ENCODE measurements around the gene OR6J1. TPM values are rescaled to one million over a fixed set of nuclear protein-coding genes. Genes with fewer than 3 reads are reported as not detected.
"Not testable (repeated sequence)": the region's sequence is repeated elsewhere in the genome, so short reads cannot be mapped to it uniquely, and the experiment has no call there.

OR6J1 gene
- total and polyA plus RNA-seq, 2 donors (not counting 3 experiments of a cell fraction or from before 2014, with no cell fraction given) = not detected

DNA sequence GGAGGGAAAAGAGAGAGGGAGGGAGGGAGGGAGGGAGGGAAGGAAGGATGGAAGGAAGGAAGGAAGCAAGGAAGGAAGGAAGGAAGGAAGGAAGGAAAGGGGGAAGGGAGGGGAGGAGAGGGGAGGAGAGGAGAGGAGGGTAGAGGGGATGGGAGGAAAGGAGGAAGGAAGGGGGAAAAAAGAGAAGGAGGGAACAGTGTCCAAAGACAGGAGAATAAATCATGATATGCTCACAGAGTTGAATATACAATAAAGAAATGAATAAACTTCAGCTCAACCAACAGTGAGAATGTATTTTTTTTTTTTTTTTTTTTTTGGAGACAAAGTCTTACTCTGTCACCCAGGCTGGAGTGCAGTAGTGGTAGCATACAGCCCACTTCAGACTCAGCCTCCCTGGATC, 4.0 kb downstream of the OR6J1 start:
- intact Hi-C loops (cut with micrococcal nuclease) (no loop called here), dilution Hi-C loops (cut with MboI; ENCODE audit: extremely low pct_ligation_motif_present, low sequenced_read_pairs) (no loop called here)
- no peak overlapping the region for H3K27ac ChIP-seq (ENCODE audit: insufficient read depth, low read depth, low read length)
- no peak overlapping the region for H3K4me2 ChIP-seq (ENCODE audit: insufficient read depth, low read length)
- H3K9me3 ChIP-seq (replicated peaks; ENCODE audit: control insufficient read depth, insufficient read depth, low read length) = no peaks in the 10 kb centered on the region
- POLR2A ChIA-PET = no interaction called here
- H3K27me3 ChIP-seq (ENCODE audit: control insufficient read depth in 2 of 2, insufficient read depth in 2 of 2, low read length in 2 of 2) = no peaks in the 10 kb centered on the region
- H3K4me1 ChIP-seq (ENCODE audit: control insufficient read depth, extremely low read depth, insufficient read depth, low read length) = no peaks in the 10 kb centered on the region
- TF ChIP-seq MYC (IDR thresholded peaks at IDR 0.05; ENCODE audit: low read depth, low read length) (no peak), FOS (IDR thresholded peaks at IDR 0.05; ENCODE audit: borderline replicate concordance, insufficient read depth, low read length) (no peak), JUN (IDR thresholded peaks at IDR 0.05; ENCODE audit: borderline replicate concordance, insufficient read depth, insufficient read length, low read depth) (no peak), GATA2 (IDR thresholded peaks at IDR 0.05; ENCODE audit: insufficient read depth, insufficient read length, low read depth, low read length) (no peak)
- TF ChIP-seq, protein P1, sequence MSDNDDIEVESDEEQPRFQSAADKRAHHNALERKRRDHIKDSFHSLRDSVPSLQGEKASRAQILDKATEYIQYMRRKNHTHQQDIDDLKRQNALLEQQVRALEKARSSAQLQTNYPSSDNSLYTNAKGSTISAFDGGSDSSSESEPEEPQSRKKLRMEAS (IDR thresholded peaks at IDR 0.05; ENCODE audit: insufficient read depth, insufficient read length) = no peak
- TF ChIP-seq, protein P2, sequence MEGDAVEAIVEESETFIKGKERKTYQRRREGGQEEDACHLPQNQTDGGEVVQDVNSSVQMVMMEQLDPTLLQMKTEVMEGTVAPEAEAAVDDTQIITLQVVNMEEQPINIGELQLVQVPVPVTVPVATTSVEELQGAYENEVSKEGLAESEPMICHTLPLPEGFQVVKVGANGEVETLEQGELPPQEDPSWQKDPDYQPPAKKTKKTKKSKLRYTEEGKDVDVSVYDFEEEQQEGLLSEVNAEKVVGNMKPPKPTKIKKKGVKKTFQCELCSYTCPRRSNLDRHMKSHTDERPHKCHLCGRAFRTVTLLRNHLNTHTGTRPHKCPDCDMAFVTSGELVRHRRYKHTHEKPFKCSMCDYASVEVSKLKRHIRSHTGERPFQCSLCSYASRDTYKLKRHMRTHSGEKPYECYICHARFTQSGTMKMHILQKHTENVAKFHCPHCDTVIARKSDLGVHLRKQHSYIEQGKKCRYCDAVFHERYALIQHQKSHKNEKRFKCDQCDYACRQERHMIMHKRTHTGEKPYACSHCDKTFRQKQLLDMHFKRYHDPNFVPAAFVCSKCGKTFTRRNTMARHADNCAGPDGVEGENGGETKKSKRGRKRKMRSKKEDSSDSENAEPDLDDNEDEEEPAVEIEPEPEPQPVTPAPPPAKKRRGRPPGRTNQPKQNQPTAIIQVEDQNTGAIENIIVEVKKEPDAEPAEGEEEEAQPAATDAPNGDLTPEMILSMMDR (IDR thresholded peaks at IDR 0.05; ENCODE audit: extremely low read depth in 1 of 2, insufficient read depth in 1 of 2, low read depth in 1 of 2, low read length in 2 of 2) = no peak
- H4K20me1 ChIP-seq (replicated peaks; ENCODE audit: control insufficient read depth, extremely low read depth, insufficient read depth, low read length) = no peaks in the 10 kb centered on the region
- no peaks in the 10 kb centered on the region for H3K9me1 ChIP-seq (replicated peaks; ENCODE audit: control insufficient read depth, extremely low read depth, insufficient read depth, low read length)
- FAIRE-seq = no peak
- CTCF ChIA-PET = interaction anchor here (1.1 to 3.4 kb wide), 3 partner anchors 8 to 70 kb away, joined by 3 to 13 read pairs (median 4); no protein-coding TSS in a partner anchor
- no peak overlapping the region for H3K4me3 ChIP-seq (replicated peaks in 1 of 3; ENCODE audit: insufficient read depth in 1 of 3, low read depth in 1 of 3, low read length in 3 of 3)
- H3K36me3 ChIP-seq (ENCODE audit: control insufficient read depth in 2 of 2, extremely low read depth in 1 of 2, insufficient read depth in 2 of 2, low read length in 2 of 2) = no peaks in the 10 kb centered on the region
- H2AFZ ChIP-seq (ENCODE audit: low read depth, low read length) = no peak overlapping the region
- no peak for DNase-seq (ENCODE audit: low read depth, low spot score)
- no peak overlapping the region for H3K9ac ChIP-seq (replicated peaks; ENCODE audit: extremely low read depth, insufficient read depth, low read length)
- BruUV-seq (replicated peaks) = no TSS peak
- H3K79me2 ChIP-seq (ENCODE audit: control insufficient read depth, insufficient read depth, low read length) = no peaks in the 10 kb centered on the region

DNA sequence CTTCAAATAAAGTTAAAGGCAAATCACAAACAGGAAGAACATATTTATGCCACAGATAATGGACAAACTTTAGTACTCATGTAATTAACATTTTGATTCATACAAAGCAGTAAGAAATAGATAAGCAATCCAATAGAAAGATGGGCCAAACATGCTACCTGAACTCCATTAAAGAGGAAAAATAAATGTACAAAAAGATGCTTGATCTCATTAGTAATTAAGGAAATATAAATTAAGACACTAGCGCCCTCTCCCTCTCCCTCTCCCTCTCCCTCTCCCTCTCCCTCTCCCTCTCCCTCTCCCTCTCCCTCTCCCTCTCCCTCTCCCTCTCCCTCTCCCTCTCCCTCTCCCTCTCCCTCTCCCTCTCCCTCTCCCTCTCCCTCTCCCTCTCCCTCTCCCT, 8.2 kb downstream of the OR6J1 start:
- H2AFZ ChIP-seq (ENCODE audit: low read depth, low read length); H3K79me2 ChIP-seq (ENCODE audit: control insufficient read depth, insufficient read depth, low read length); H3K27me3 ChIP-seq (ENCODE audit: control insufficient read depth in 2 of 2, insufficient read depth in 2 of 2, low read length in 2 of 2); H3K36me3 ChIP-seq (ENCODE audit: control insufficient read depth in 2 of 2, extremely low read depth in 1 of 2, insufficient read depth in 2 of 2, low read length in 2 of 2); H3K9me3 ChIP-seq (replicated peaks; ENCODE audit: control insufficient read depth, insufficient read depth, low read length); POLR2A ChIA-PET; H3K27ac ChIP-seq (ENCODE audit: insufficient read depth, low read depth, low read length); BruUV-seq (replicated peaks); dilution Hi-C loops (cut with MboI; ENCODE audit: extremely low pct_ligation_motif_present, low sequenced_read_pairs); DNase-seq (ENCODE audit: low read depth, low spot score); H3K4me2 ChIP-seq (ENCODE audit: insufficient read depth, low read length); H3K9me1 ChIP-seq (replicated peaks; ENCODE audit: control insufficient read depth, extremely low read depth, insufficient read depth, low read length); FAIRE-seq; H3K9ac ChIP-seq (replicated peaks; ENCODE audit: extremely low read depth, insufficient read depth, low read length); H3K4me3 ChIP-seq (replicated peaks in 1 of 3; ENCODE audit: insufficient read depth in 1 of 3, low read depth in 1 of 3, low read length in 3 of 3); H4K20me1 ChIP-seq (replicated peaks; ENCODE audit: control insufficient read depth, extremely low read depth, insufficient read depth, low read length); H3K4me1 ChIP-seq (ENCODE audit: control insufficient read depth, extremely low read depth, insufficient read depth, low read length); intact Hi-C loops (cut with micrococcal nuclease): not testable (repeated sequence)
- CTCF ChIA-PET = interaction anchor here (0.8 to 0.9 kb wide), 3 partner anchors 17 to 66 kb away, joined by 3 to 5 read pairs (median 5); no protein-coding TSS in a partner anchor
